ENCODE data around the gene FNIP1. TPM values are rescaled to one million over a fixed set of nuclear protein-coding genes. Genes with fewer than 3 reads are reported as not detected.
"Not testable (repeated sequence)": the region's sequence is repeated elsewhere in the genome, so short reads cannot be mapped to it uniquely, and the experiment has no call there.

The FNIP1 gene
- polyA plus RNA-seq, 6 donors from 2014 or later: 26.8 to 40.0 (median 32.7) TPM

DNA sequence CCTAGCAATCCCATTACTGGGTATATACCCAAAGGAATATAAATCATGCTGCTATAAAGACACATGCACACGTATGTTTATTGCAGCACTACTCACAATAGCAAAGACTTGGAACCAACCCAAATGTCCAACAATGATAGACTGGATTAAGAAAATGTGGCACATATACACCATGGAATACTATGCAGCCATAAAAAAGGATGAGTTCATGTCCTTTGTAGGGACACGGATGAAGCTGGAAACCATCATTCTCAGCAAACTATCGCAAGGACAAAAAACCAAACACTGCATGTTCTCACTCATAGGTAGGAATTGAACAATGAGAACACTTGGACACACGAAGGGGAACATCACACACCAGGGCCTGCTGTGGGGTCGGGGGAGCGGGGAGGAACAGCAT lies 61.9 kb downstream of the FNIP1 start:
- H3K27me3 Mint-ChIP-seq, H3K4me3 Mint-ChIP-seq: not testable (repeated sequence)
- peaks cover 6 to 11% of the 10 kb centered on the region in 2 donors for H3K36me3 Mint-ChIP-seq

DNA sequence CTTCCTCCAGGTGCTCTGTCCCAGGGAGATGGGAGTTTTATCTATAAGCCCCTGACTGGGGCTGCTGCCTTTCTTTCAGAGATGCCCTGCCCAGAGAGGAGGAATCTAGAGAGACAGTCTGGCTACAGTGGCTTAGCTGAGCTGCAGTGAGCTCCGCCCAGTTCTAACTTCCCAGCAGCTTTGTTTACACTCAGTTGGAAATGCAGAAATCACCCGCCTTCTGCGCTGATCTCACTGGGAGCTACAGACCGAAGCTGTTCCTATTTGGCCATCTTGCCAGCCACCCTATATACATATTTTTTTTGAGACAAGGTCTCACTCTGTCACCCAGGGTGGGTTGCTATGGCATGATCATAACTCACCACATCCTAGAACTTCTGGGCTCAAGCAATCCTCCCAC lies 67.5 kb downstream of the FNIP1 start:
- ATAC-seq (ENCODE audit: low read depth in 2 of 2); H3K27me3 Mint-ChIP-seq; H3K27ac Mint-ChIP-seq; DNase-seq: not testable (repeated sequence)
- Mint-ChIP-seq H3K4me1 (peaks cover 9 to 18% (median 18%) of the 10 kb centered on the region in 3 donors), H3K4me3 (peak overlapping the region in 1 of 8 donors; percentile 39), H3K9me3 (peaks cover 0 to 16% (median 5%) of the 10 kb centered on the region in 7 donors), H3K36me3 (peaks cover 25 to 35% of the 10 kb centered on the region in 2 donors)

More for the DNA sequence above, 61.9 kb downstream of the FNIP1 start:
- not testable (repeated sequence) for ATAC-seq (ENCODE audit: low read depth in 2 of 2); DNase-seq; H3K27ac Mint-ChIP-seq; H3K4me1 Mint-ChIP-seq; H3K9me3 Mint-ChIP-seq

DNA sequence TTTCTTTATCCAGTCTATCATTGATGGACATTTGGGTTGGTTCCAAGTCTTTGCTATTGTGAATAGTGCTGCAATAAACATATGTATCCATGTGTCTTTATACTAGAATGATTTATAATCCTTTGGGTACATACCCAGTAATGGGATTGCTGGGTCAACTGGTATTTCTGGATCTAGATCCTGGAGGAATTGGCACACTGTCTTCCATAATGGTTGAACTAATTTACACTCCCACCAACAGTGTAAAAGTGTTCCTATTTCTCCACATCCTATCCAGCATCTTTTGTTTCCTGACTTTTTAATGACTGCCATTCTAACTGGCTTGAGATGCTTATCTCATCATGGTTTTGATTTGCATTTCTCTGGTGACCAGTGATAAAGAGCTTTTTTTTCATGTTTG lies 72.7 kb downstream of the FNIP1 start:
- H3K4me3 Mint-ChIP-seq; DNase-seq; H3K27me3 Mint-ChIP-seq; ATAC-seq (ENCODE audit: low read depth in 2 of 2): not testable (repeated sequence)
- Mint-ChIP-seq H3K36me3 (peaks cover 47 to 49% of the 10 kb centered on the region in 2 donors), H3K4me1 (peaks cover 3 to 16% (median 13%) of the 10 kb centered on the region in 3 donors), H3K27ac (peak overlapping the region in 2 of 6 donors; percentile 64 to 86), H3K9me3 (peaks cover 0 to 23% (median 16%) of the 10 kb centered on the region in 7 donors)

DNA sequence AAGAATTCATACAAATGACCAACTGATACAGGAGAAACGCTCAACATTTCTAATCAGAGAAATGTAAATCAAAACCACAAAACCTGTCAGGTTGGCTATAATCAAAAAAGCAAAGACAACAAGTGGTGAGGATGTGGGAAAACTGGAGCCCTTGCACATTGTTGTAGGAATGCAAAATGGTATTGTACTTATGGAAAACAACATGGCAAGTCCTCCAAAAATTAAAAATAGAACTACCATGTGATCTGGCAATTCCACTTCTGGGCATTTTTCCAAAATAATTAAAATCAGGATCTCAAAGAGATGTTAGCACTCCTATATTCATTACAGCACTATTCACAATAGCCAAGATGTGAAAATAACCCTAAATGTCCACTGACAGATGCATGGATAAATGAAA lies 76.1 kb downstream of the FNIP1 start:
- Mint-ChIP-seq H3K27me3 (no peaks in the 10 kb centered on the region), H3K36me3 (peaks cover 26 to 55% of the 10 kb centered on the region in 2 donors), H3K27ac (peak overlapping the region in 1 of 6 donors; percentile 27), H3K9me3 (peaks cover 0 to 33% (median 12%) of the 10 kb centered on the region in 7 donors), H3K4me3 (no peak overlapping the region), H3K4me1 (peaks cover 0 to 3% (median under 1%) of the 10 kb centered on the region in 3 donors)
- ATAC-seq (ENCODE audit: low read depth in 2 of 2) (no peak), DNase-seq (no peak)

DNA sequence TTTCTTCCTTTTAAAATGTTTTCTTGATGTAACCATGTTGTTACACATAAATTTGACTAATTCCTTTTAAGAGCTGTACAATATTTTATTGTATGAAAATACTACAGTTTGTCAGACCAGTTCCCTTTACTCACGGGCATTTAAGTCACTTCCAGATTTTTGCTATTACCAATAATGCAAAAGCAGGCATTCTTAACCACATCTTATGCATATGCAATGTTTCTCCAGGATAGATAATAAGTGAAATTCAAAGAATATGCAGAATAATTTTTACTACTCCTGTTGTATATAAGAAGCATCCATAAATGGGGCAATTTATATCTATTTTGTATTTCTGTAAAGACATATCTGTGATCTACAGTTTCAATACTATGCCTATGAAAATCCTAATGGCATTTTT lies 77.3 kb downstream of the FNIP1 start:
- Mint-ChIP-seq H3K4me3 (no peak overlapping the region), H3K27ac (peak overlapping the region in 1 of 6 donors; percentile 68), H3K9me3 (peaks cover 0 to 33% (median 11%) of the 10 kb centered on the region in 7 donors), H3K36me3 (peaks cover 28 to 57% of the 10 kb centered on the region in 2 donors), H3K4me1 (peaks cover 0 to 3% (median under 1%) of the 10 kb centered on the region in 3 donors), H3K27me3 (no peaks in the 10 kb centered on the region)
- ATAC-seq (ENCODE audit: low read depth in 2 of 2) (no peak), DNase-seq (no peak)

DNA sequence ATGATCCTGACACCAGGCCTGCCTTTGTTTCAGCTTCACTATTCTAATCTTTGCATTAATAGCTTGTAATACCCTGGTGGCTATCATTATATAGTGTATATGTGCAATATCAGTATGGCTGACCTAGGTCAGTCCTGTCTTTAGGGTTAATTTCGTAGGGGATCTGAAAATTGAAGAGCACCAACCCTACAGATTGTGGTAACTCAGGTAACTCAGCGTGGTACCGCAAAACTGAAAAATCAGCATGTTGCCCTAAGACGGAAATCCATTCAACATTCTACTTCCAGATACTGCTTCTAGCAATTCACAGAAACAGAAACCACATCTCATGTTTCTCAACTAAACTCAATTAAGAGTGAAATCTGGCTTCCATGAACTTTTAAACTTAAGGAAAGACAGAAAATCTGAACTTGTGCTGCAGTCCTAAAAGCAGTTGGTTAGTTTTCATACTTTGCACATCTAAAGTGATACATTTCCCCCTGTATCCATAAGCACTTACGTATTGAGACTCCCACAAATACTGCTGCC lies 78.3 kb downstream of the FNIP1 start:
- ATAC-seq (ENCODE audit: low read depth in 2 of 2) (no peak), DNase-seq (no peak)
- H3K9me3 Mint-ChIP-seq: peaks cover 0 to 33% (median 10%) of the 10 kb centered on the region in 7 donors
- no peak overlapping the region for H3K27ac Mint-ChIP-seq
- H3K4me1 Mint-ChIP-seq: peaks cover 0 to 5% (median 3%) of the 10 kb centered on the region in 3 donors
- H3K27me3 Mint-ChIP-seq: no peaks in the 10 kb centered on the region
- H3K36me3 Mint-ChIP-seq: peaks cover 38 to 61% of the 10 kb centered on the region in 2 donors
- no peak overlapping the region for H3K4me3 Mint-ChIP-seq

DNA sequence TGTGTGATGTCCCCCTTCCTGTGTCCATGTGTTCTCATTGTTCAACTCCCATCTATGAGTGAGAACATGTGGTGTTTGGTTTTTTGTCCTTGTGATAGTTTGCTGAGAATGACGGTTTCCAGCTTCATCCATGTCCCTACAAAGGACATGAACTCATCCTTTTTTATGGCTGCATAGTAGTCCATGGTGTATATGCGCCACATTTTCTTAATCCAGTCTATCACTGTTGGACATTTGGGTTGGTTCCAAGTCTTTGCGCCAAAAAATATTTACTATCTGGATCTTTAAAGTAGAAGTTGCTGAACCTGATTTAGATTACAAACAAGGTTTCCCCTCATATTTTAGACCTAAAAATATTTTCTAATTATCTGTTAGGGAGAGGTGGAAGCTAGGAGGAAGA lies 79.7 kb downstream of the FNIP1 start:
- H3K4me1 Mint-ChIP-seq; H3K4me3 Mint-ChIP-seq; ATAC-seq (ENCODE audit: low read depth in 2 of 2); DNase-seq; H3K27me3 Mint-ChIP-seq: not testable (repeated sequence)
- H3K9me3 Mint-ChIP-seq: peaks cover 0 to 33% (median 10%) of the 10 kb centered on the region in 7 donors
- peaks cover 49 to 67% of the 10 kb centered on the region in 2 donors for H3K36me3 Mint-ChIP-seq
- H3K27ac Mint-ChIP-seq: peak overlapping the region in 2 of 6 donors; percentile 15 to 56

DNA sequence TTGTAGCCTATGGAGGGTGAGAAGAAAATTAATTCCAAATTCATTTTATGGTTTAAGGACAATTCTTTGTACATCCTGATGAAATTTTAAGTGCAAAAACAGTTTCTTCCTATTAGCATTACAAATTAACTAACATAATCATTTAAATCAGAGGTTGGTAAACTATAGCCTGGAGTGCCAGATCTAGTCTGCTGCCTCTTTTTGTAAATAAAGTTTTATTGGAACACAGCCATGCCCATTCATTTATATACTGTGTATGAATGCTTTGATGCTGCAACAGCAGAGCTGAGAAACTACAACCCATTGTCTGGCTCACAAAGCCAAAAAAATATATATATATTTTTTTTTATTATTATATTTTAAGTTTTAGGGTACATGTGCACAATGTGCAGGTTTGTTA lies 80.2 kb downstream of the FNIP1 start:
- no peak for ATAC-seq (ENCODE audit: low read depth in 2 of 2)
- H3K4me1 Mint-ChIP-seq: peaks cover 0 to 9% (median 3%) of the 10 kb centered on the region in 3 donors
- peaks cover 54 to 62% of the 10 kb centered on the region in 2 donors for H3K36me3 Mint-ChIP-seq
- H3K9me3 Mint-ChIP-seq: peaks cover 0 to 33% (median 10%) of the 10 kb centered on the region in 7 donors
- H3K27me3 Mint-ChIP-seq: no peaks in the 10 kb centered on the region
- DNase-seq: no peak
- no peak overlapping the region for H3K27ac Mint-ChIP-seq
- no peak overlapping the region for H3K4me3 Mint-ChIP-seq

DNA sequence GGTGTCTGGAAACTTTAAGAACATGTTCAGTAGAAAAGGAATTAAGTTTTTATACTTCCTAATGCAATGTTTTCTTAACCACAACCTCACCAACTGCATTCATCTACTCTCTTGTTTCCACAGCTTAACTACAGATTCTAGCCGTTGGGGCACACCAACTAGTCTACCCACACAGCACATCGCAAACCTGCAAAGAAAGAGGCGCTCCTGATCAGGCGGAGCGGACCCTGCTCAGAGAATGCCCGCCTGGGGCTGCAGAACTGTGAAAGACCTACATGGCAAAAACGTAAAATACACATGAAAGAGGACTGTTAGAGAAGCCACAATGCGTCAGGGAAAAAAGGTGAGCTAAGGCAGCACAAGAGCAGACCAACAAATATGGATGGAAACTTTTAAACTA lies 86.4 kb downstream of the FNIP1 start:
- H3K27me3 Mint-ChIP-seq: no peaks in the 10 kb centered on the region
- no peak for DNase-seq
- H3K4me3 Mint-ChIP-seq: peak overlapping the region in 1 of 8 donors; percentile 73
- no peak for ATAC-seq (ENCODE audit: low read depth in 2 of 2)
- peaks cover 28 to 38% of the 10 kb centered on the region in 2 donors for H3K36me3 Mint-ChIP-seq
- peaks cover 0 to 9% (median 0%) of the 10 kb centered on the region in 3 donors for H3K4me1 Mint-ChIP-seq
- no peaks in the 10 kb centered on the region for H3K9me3 Mint-ChIP-seq
- H3K27ac Mint-ChIP-seq: peak overlapping the region in 1 of 6 donors; percentile 74

DNA sequence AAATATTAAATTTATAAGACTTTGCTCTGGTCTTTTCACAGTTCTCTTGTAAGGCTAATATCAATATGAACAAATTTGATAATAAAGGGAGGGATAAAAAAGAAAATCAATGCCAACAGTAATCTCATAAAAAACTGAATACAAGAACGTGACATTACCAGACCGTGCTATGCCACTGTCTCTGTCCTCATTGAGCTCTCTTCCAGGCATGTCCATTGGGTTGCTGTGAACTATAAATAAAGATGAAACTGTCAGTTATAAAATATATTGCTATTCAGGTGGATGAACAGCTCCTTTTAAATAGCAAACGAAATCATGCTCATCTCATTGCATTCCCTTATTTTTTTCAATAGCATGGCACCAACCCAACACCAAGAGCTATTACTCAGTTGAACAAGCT lies 87.8 kb downstream of the FNIP1 start:
- no peak for ATAC-seq (ENCODE audit: low read depth in 2 of 2)
- H3K4me3 Mint-ChIP-seq: no peak overlapping the region
- no peak for DNase-seq
- H3K27me3 Mint-ChIP-seq: no peaks in the 10 kb centered on the region
- peaks cover 0 to 4% (median 0%) of the 10 kb centered on the region in 3 donors for H3K4me1 Mint-ChIP-seq
- peaks cover 27 to 36% of the 10 kb centered on the region in 2 donors for H3K36me3 Mint-ChIP-seq
- no peak overlapping the region for H3K27ac Mint-ChIP-seq
- no peaks in the 10 kb centered on the region for H3K9me3 Mint-ChIP-seq

DNA sequence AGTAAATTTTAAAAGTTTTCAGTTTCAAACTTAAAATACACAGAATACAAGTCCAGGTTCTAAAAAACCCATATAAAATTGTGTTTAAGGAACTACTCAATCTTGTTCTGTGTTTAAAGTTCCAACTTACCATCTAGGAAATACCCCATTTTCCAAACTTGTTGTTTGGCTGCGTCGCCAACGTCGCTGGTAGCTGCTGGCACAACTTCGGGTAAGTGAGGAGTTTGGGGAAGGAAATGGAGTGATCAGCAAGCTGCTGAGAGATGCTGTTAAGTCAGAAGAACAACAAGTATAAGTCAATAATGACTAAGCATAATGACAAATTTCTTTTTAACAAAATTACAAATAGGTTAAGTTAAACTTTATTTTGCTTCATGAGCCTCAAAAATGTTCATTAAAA lies 90.5 kb downstream of the FNIP1 start:
- no peak overlapping the region for H3K4me3 Mint-ChIP-seq
- no peaks in the 10 kb centered on the region for H3K27me3 Mint-ChIP-seq
- H3K9me3 Mint-ChIP-seq: no peaks in the 10 kb centered on the region
- H3K27ac Mint-ChIP-seq: no peak overlapping the region
- DNase-seq (no peak), ATAC-seq (ENCODE audit: low read depth in 2 of 2) (no peak)
- no peaks in the 10 kb centered on the region for H3K4me1 Mint-ChIP-seq
- peaks cover 32 to 36% of the 10 kb centered on the region in 2 donors for H3K36me3 Mint-ChIP-seq

DNA sequence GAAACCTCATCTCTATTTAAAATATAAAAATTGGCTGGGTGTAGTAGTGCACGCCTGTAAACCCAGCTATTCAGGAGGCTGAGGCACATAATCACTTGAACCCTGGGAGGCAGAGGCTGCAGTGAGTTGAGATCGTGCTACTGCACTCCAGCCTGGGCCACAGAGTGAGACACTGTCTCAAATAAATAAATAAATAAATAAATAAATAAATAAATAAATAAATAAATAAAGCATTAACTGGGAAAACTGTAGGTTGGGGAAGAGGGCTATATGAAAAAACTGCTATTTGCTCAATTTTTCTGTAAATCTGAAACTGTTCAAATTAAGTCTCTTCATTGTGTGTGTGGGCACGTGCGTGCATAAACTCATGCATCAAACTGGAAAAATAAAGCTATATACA lies 101.9 kb downstream of the FNIP1 start:
- Mint-ChIP-seq H3K4me1 (peaks cover 0 to 4% (median 0%) of the 10 kb centered on the region in 3 donors), H3K9me3 (peaks cover 0 to 9% (median 4%) of the 10 kb centered on the region in 7 donors), H3K36me3 (peaks cover 33 to 49% of the 10 kb centered on the region in 2 donors), H3K27ac (no peak overlapping the region), H3K4me3 (no peak overlapping the region), H3K27me3 (no peaks in the 10 kb centered on the region)
- DNase-seq (no peak), ATAC-seq (ENCODE audit: low read depth in 2 of 2) (no peak)

DNA sequence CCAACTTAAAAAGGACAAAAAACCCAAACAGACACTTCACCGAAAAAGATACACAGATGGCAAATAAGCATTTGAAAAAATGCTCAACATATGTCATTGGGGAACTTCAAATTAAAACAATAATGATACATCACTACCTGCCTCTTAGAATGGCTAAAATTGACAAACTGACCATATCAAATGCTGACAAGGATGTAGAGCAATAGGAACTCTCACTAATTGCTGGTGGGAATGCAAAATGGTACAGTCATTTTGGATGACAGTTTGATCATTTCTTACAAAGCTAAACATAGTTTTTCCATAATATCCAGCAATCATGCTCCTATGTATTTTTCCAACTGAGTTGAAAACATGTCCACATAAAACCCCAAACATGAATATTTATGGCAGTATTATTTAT lies 102.9 kb downstream of the FNIP1 start:
- ATAC-seq (ENCODE audit: low read depth in 2 of 2) (no peak), DNase-seq (no peak)
- Mint-ChIP-seq H3K27ac (peak overlapping the region in 1 of 6 donors; percentile 19), H3K4me1 (peaks cover 0 to 4% (median 0%) of the 10 kb centered on the region in 3 donors), H3K36me3 (peaks cover 42 to 57% of the 10 kb centered on the region in 2 donors), H3K9me3 (peaks cover 0 to 14% (median 4%) of the 10 kb centered on the region in 7 donors), H3K4me3 (no peak overlapping the region), H3K27me3 (no peaks in the 10 kb centered on the region)

DNA sequence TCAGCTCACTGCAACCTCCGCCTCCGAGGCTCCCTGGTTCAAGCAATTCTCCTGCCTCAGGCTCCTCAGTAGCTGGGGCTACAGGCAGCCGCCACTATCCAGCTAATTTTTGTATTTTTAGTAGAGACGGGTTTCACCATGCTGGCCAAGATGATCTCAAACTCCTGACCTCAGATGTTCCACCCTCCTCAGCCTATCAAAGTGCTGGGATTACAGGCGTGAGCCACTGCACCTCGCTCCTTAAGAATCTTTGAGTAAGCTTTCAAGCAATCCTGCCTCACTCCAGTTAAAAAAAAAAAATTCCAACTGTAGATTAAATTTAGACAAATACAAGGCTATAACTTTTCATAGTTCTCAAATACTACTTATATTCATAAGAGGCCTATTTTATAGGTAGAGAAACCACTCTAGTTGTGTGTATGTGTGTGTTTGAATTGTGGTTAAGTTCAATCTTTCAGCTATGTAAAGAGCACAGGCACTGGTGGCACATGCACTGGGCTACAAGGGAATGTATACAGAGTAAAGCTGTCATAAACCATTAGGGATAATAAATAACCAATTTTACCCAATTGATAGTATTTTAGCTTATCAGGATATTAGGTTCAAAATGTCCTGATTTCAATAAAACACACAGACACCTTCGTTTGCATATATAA lies 111.2 kb downstream of the FNIP1 start:
- H3K27ac Mint-ChIP-seq: peak overlapping the region in 4 of 6 donors; percentile 26 to 69 (median 49)
- peaks cover 10 to 17% (median 17%) of the 10 kb centered on the region in 3 donors for H3K4me1 Mint-ChIP-seq
- ATAC-seq (ENCODE audit: low read depth in 2 of 2): no peak
- no peaks in the 10 kb centered on the region for H3K27me3 Mint-ChIP-seq
- H3K4me3 Mint-ChIP-seq: no peak overlapping the region
- H3K36me3 Mint-ChIP-seq: peaks cover 15 to 25% of the 10 kb centered on the region in 2 donors
- peaks cover 0 to 10% (median 2%) of the 10 kb centered on the region in 7 donors for H3K9me3 Mint-ChIP-seq
- DNase-seq: no peak

All from naive B cell (primary cell).